CD8-positive, alpha-beta memory T cell (primary cell): ENCODE measurements around the gene FAM186B. TPM values are rescaled to one million over a fixed set of nuclear protein-coding genes. Genes with fewer than 3 reads are reported as not detected.

ENCODE experiments used
- CTCF ChIA-PET: fragments of 350-600 bp; sonication (Branson Sonifier 250); formaldehyde crosslinking; loops from one replicate; lab custom pipeline; 2021; ENCODE audit warnings: antibody characterized with exemption; lab: Charles Lee
- POLR2A ChIA-PET: fragments of 350-600 bp; sonication (Branson Sonifier 250); formaldehyde crosslinking; loops from one replicate; lab custom pipeline; 2021; ENCODE audit warnings: antibody characterized with exemption; lab: Charles Lee
- DNase-seq, 5 donors: peaks; one replicate each; pipeline versions ENCODE4 v3.0.0 to v3.0.0-alpha.2; 2020 to 2022; ENCODE audit warnings: mixed read lengths in 1 of 5
- H3K27ac ChIP-seq: one replicate; pipeline ENCODE4 v1.7.0; 2013; ENCODE audit warnings: low read depth, mild to moderate bottlenecking, low read length, moderate library complexity
- H3K27me3 ChIP-seq: 2 replicates; pipeline ENCODE4 v1.7.0; 2013; ENCODE audit warnings: low read length, mild to moderate bottlenecking; ENCODE audit not compliant: insufficient read depth, poor library complexity, severe bottlenecking
- H3K36me3 ChIP-seq: 2 replicates; pipeline ENCODE4 v1.7.0; 2013; ENCODE audit warnings: mild to moderate bottlenecking, low read length, moderate library complexity; ENCODE audit not compliant: insufficient read depth
- H3K4me1 ChIP-seq: 2 replicates; pipeline ENCODE4 v1.7.0; 2013; ENCODE audit warnings: mild to moderate bottlenecking, low read length, moderate library complexity; ENCODE audit not compliant: insufficient read depth
- H3K4me3 ChIP-seq: 2 replicates; pipeline ENCODE4 v1.7.0; 2013; ENCODE audit warnings: mild to moderate bottlenecking, low read length
- H3K9me3 ChIP-seq: 2 replicates; pipeline ENCODE4 v1.7.0; 2013; ENCODE audit warnings: mild to moderate bottlenecking, low read length
- H3K27ac Mint-ChIP-seq, 8 donors: one replicate each; pipeline ENCODE4 v1.8.0; 2020 to 2021; ENCODE audit warnings: mixed read lengths in 8 of 8, mild to moderate bottlenecking in 6 of 8, inconsistent platforms in 3 of 8, moderate library complexity in 3 of 8
- H3K27me3 Mint-ChIP-seq, 2 donors: one replicate each; pipeline ENCODE4 v1.8.0; 2020 to 2021; ENCODE audit warnings: mixed read lengths in 2 of 2, mild to moderate bottlenecking in 1 of 2, moderate library complexity in 1 of 2
- H3K36me3 Mint-ChIP-seq, 3 donors: one replicate each; pipeline ENCODE4 v1.8.0; 2020 to 2021; ENCODE audit warnings: mixed read lengths in 3 of 3, inconsistent platforms in 1 of 3, mild to moderate bottlenecking in 1 of 3
- H3K4me1 Mint-ChIP-seq, 3 donors: one replicate each; pipeline ENCODE4 v1.8.0; 2020 to 2021; ENCODE audit warnings: mixed read lengths in 3 of 3, inconsistent platforms in 1 of 3, mild to moderate bottlenecking in 1 of 3
- H3K4me3 Mint-ChIP-seq, 7 donors: one replicate each; pipeline ENCODE4 v1.8.0; 2020 to 2021; ENCODE audit warnings: mixed read lengths in 7 of 7, mild to moderate bottlenecking in 6 of 7, moderate library complexity in 4 of 7, inconsistent platforms in 2 of 7
- H3K9me3 Mint-ChIP-seq, 5 donors: one replicate each; pipeline ENCODE4 v1.8.0; 2020 to 2022; ENCODE audit warnings: mixed read lengths in 5 of 5, mild to moderate bottlenecking in 3 of 5, moderate library complexity in 2 of 5, inconsistent platforms in 1 of 5
- polyA plus RNA-seq: library from polyadenylated mRNA; unstranded; fragments of 300-500 nt; fragmentation: Illumina TruSeq; gene quantifications from one replicate; pipeline ENCODE4 v1.2.3, GENCODE V29; 2021
- total RNA-seq, 2 experiments: library from RNA; stranded (reverse); gene quantifications; one replicate each; pipeline ENCODE4 v1.2.3, GENCODE V29; 2021

Gene FAM186B
- total and polyA plus RNA-seq, 3 experiments from 2014 or later, result 0.11 to 0.15 TPM; not detected in 1

- H3K4me3 Mint-ChIP-seq, result no peak overlapping the region
- Histone ChIP-seq H3K4me3 (no peak overlapping the region), H3K27ac (no peak overlapping the region), H3K9me3 (no peaks in the 10 kb centered on the region), H3K4me1 (peaks cover 5% of the 10 kb centered on the region), H3K27me3 (no peaks in the 10 kb centered on the region), H3K36me3 (peaks cover 34% of the 10 kb centered on the region)
- peaks cover 3 to 54% (median 10%) of the 10 kb centered on the region in 3 donors for H3K36me3 Mint-ChIP-seq
- ChIA-PET POLR2A (interaction anchor here (1.2 kb wide), 1 partner anchor 19 kb away, joined by 3 read pairs; the partner anchor contains the start of gene KCNH3), CTCF (interaction anchor here (1.1 kb wide), 1 partner anchor 215 kb away, joined by 3 read pairs; no protein-coding TSS in a partner anchor)
- no peaks in the 10 kb centered on the region for H3K9me3 Mint-ChIP-seq
- H3K4me1 Mint-ChIP-seq, result peaks cover 11 to 14% (median 13%) of the 10 kb centered on the region in 3 donors
- DNase-seq, result no peak
- no peak overlapping the region for H3K27ac Mint-ChIP-seq
- no peaks in the 10 kb centered on the region for H3K27me3 Mint-ChIP-seq
These were observed 48.1 kb downstream of the FAM186B start for GRCh38 chr12:49557187-49557916.

GRCh38 chr12:49556391-49557186 is 48.9 kb downstream of the FAM186B start:
- ChIA-PET POLR2A (no interaction called here), CTCF (interaction anchor here (1.1 kb wide), 1 partner anchor 214 kb away, joined by 3 read pairs; no protein-coding TSS in a partner anchor)
- no peaks in the 10 kb centered on the region for H3K9me3 ChIP-seq
- peaks cover 5% of the 10 kb centered on the region for H3K4me1 ChIP-seq
- DNase-seq, result no peak
- H3K4me1 Mint-ChIP-seq, result peaks cover 8 to 14% (median 13%) of the 10 kb centered on the region in 3 donors
- H3K27ac ChIP-seq, result no peak overlapping the region
- no peaks in the 10 kb centered on the region for H3K27me3 ChIP-seq
- H3K36me3 Mint-ChIP-seq, result peaks cover 0 to 48% (median 7%) of the 10 kb centered on the region in 3 donors
- H3K27ac Mint-ChIP-seq, result peak overlapping the region in 5 of 8 donors; percentile 1 to 86 (median 38)
- no peak overlapping the region for H3K4me3 ChIP-seq
- no peaks in the 10 kb centered on the region for H3K27me3 Mint-ChIP-seq
- H3K9me3 Mint-ChIP-seq, result no peaks in the 10 kb centered on the region
- peak overlapping the region in 1 of 7 donors; percentile 44 for H3K4me3 Mint-ChIP-seq
- peaks cover 26% of the 10 kb centered on the region for H3K36me3 ChIP-seq

- Mint-ChIP-seq H3K4me1 (peaks cover 6 to 10% (median 7%) of the 10 kb centered on the region in 3 donors), H3K27me3 (peaks cover 0 to under 1% of the 10 kb centered on the region in 2 donors), H3K36me3 (peaks cover 0 to 40% (median 4%) of the 10 kb centered on the region in 3 donors), H3K9me3 (no peaks in the 10 kb centered on the region), H3K4me3 (peak overlapping the region in 1 of 7 donors; percentile 44), H3K27ac (no peak overlapping the region)
- H3K4me3 ChIP-seq, result no peak overlapping the region
- ChIA-PET POLR2A (interaction anchor here (0.5 kb wide), 1 partner anchor 19 kb away, joined by 3 read pairs; no protein-coding TSS in a partner anchor), CTCF (interaction anchor here (1.1 to 2.4 kb wide), 3 partner anchors 11 to 185 kb away, joined by 3 to 10 read pairs (median 4); partner anchors contain the start of genes MCRS1 and TMBIM6)
- DNase-seq, result no peak
- H3K36me3 ChIP-seq, result peaks cover 19% of the 10 kb centered on the region
- H3K9me3 ChIP-seq, result no peaks in the 10 kb centered on the region
- H3K27me3 ChIP-seq, result no peaks in the 10 kb centered on the region
- peaks cover 5% of the 10 kb centered on the region for H3K4me1 ChIP-seq
- no peak overlapping the region for H3K27ac ChIP-seq
These were observed 49.6 kb downstream of the FAM186B start for GRCh38 chr12:49555631-49556390.

GRCh38 chr12:49554266-49554665 is 51.2 kb downstream of the FAM186B start:
- no peak overlapping the region for H3K4me3 ChIP-seq
- no peak overlapping the region for H3K4me3 Mint-ChIP-seq
- H3K9me3 ChIP-seq, result no peaks in the 10 kb centered on the region
- no peaks in the 10 kb centered on the region for H3K27me3 ChIP-seq
- H3K27ac Mint-ChIP-seq, result no peak overlapping the region
- peaks cover 4 to 6% (median 6%) of the 10 kb centered on the region in 3 donors for H3K4me1 Mint-ChIP-seq
- POLR2A ChIA-PET, result interaction anchor here (1.9 kb wide), 1 partner anchor 13 kb away, joined by 4 read pairs; no protein-coding TSS in a partner anchor
- no peak for DNase-seq
- CTCF ChIA-PET, result interaction anchor here (0.7 to 2.4 kb wide), 21 partner anchors 10 to 266 kb away, joined by 3 to 12 read pairs (median 4); partner anchors contain the start of genes PRPF40B and TMBIM6
- no peaks in the 10 kb centered on the region for H3K9me3 Mint-ChIP-seq
- peaks cover 5% of the 10 kb centered on the region for H3K36me3 ChIP-seq
- H3K4me1 ChIP-seq, result peaks cover 5% of the 10 kb centered on the region
- H3K36me3 Mint-ChIP-seq, result peaks cover 0 to 25% (median 2%) of the 10 kb centered on the region in 3 donors
- no peak overlapping the region for H3K27ac ChIP-seq
- H3K27me3 Mint-ChIP-seq, result peaks cover 0 to 3% of the 10 kb centered on the region in 2 donors

GRCh38 chr12:49553512-49554088 is 51.8 kb downstream of the FAM186B start:
- peaks cover 4 to 11% (median 6%) of the 10 kb centered on the region in 3 donors for H3K4me1 Mint-ChIP-seq
- Histone ChIP-seq H3K27ac (no peak overlapping the region), H3K4me1 (peaks cover 5% of the 10 kb centered on the region), H3K4me3 (no peak overlapping the region), H3K27me3 (peaks cover 2% of the 10 kb centered on the region), H3K9me3 (no peaks in the 10 kb centered on the region), H3K36me3 (no peaks in the 10 kb centered on the region)
- H3K27me3 Mint-ChIP-seq, result peaks cover 3% of the 10 kb centered on the region in 2 donors
- H3K9me3 Mint-ChIP-seq, result no peaks in the 10 kb centered on the region
- CTCF ChIA-PET, result interaction anchor here (0.7 to 2.4 kb wide), 25 partner anchors 9 to 265 kb away, joined by 3 to 12 read pairs (median 4); partner anchors contain the start of genes PRPF40B and TMBIM6
- POLR2A ChIA-PET, result interaction anchor here (0.7 to 1.9 kb wide), 3 partner anchors 12 to 69 kb away, joined by 3 to 4 read pairs (median 3); no protein-coding TSS in a partner anchor
- DNase-seq, result peak in 2 of 5 donors; percentile 31 to 46
- H3K36me3 Mint-ChIP-seq, result peaks cover 0 to 19% (median 0%) of the 10 kb centered on the region in 3 donors
- peak overlapping the region in 1 of 7 donors; percentile 4 for H3K4me3 Mint-ChIP-seq
- peak overlapping the region in 3 of 8 donors; percentile 20 to 81 (median 71) for H3K27ac Mint-ChIP-seq

- Mint-ChIP-seq H3K4me1 (peaks cover 6 to 17% (median 6%) of the 10 kb centered on the region in 3 donors), H3K9me3 (no peaks in the 10 kb centered on the region), H3K4me3 (no peak overlapping the region), H3K27ac (peak overlapping the region in 1 of 8 donors; percentile 81), H3K27me3 (peaks cover 6 to 8% of the 10 kb centered on the region in 2 donors), H3K36me3 (peaks cover 0 to 13% (median 0%) of the 10 kb centered on the region in 3 donors)
- Histone ChIP-seq H3K4me1 (peaks cover 9% of the 10 kb centered on the region), H3K27me3 (peaks cover 9% of the 10 kb centered on the region), H3K27ac (no peak overlapping the region), H3K9me3 (no peaks in the 10 kb centered on the region), H3K36me3 (no peaks in the 10 kb centered on the region), H3K4me3 (no peak overlapping the region)
- ChIA-PET POLR2A (interaction anchor here (0.7 to 1.9 kb wide), 3 partner anchors 12 to 70 kb away, joined by 3 to 4 read pairs (median 3); no protein-coding TSS in a partner anchor), CTCF (interaction anchor here (0.8 to 2.3 kb wide), 13 partner anchors 11 to 264 kb away, joined by 3 to 12 read pairs (median 3); partner anchors contain the start of genes PRPF40B and TMBIM6)
- DNase-seq, result no peak
These were observed 52.5 kb downstream of the FAM186B start for GRCh38 chr12:49552899-49553298.
